ENCODE measurements around the gene PTPRG.

DNA sequence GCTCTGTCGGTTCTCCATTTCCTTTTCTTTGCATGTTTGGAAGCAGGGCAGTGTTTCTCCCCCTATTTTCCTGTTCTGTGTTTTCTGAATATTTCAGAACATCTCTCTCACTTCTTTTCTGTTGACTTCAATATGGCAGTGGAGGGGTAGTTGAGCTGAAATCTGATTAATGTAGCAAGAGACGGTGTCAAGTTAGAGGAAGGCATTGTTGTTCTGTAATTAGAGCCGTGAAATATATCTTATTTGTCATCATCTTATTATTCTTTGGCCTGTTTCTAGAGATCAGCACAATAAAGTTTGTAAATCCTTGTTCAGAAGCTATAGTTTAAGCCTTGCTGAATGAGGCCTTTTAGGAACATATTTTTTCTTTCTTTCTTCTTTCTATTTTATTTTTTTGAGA, 353.9 kb downstream of the PTPRG start:
- no peak for TF ChIP-seq CTCF (IDR thresholded peaks at IDR 0.05)
- TF ChIP-seq POLR2A (IDR thresholded peaks at IDR 0.05): no peak

All from right lobe of liver (tissue), 4 donors.